ENCODE data around the gene ABCC10.

The ABCC10 gene

DNA sequence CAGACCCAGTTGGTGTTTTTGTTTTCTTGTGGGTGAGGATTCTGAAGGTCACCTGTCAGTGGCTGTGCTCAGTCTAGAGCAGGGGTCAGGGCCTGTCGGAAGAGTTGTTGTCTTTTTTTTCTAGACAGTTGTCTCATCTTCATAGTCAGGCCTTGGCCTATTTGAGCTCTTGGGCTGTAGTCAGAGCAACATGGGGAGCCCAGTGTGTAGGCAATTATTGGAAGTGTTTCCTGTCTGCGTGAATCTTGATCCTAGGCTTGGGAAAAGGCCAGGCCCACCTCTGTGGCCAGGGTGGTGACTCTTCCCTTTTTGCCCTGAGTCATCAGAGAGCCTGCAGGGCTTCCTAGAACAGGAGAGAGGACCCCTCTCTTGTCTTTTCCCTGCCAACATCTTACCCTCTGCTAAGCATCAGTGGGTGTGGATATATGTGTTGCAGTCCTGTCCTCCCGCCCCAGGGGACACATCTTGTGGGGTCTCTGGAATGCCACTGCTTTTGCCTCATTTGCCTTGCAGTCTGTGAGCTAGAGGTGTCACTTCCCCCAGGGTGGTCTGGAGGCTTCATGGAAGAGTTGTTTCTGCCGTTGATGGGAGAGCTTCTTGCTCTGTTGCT is 61.4 kb downstream of the ABCC10 start:
- Histone ChIP-seq H3K4me2 (ENCODE audit: low read length) (no peak overlapping the region), H3K4me1 (ENCODE audit: insufficient read depth, low read length, severe bottlenecking) (peaks cover 6% of the 10 kb centered on the region), H3K79me2 (ENCODE audit: insufficient read depth, low read length) (no peaks in the 10 kb centered on the region), H3K9ac (ENCODE audit: low read length) (no peak overlapping the region), H3K9me3 (ENCODE audit: low read length) (no peaks in the 10 kb centered on the region), H3K4me3 (ENCODE audit: low read depth, low read length, poor library complexity, severe bottlenecking) (no peak overlapping the region), H3K36me3 (ENCODE audit: insufficient read depth, low read length) (no peaks in the 10 kb centered on the region), H3K9me2 (ENCODE audit: low read depth, low read length) (no peaks in the 10 kb centered on the region), H3F3A (ENCODE audit: insufficient read depth, low read length) (no peaks in the 10 kb centered on the region), H2AFZ (ENCODE audit: low read length) (no peak overlapping the region), H3K27me3 (ENCODE audit: insufficient read depth, low read length) (no peaks in the 10 kb centered on the region), H4K20me1 (ENCODE audit: insufficient read depth, low read length) (no peaks in the 10 kb centered on the region), H3K27ac (ENCODE audit: low read depth, low read length, poor library complexity, severe bottlenecking) (no peak overlapping the region)
- TF ChIP-seq, protein P1, sequence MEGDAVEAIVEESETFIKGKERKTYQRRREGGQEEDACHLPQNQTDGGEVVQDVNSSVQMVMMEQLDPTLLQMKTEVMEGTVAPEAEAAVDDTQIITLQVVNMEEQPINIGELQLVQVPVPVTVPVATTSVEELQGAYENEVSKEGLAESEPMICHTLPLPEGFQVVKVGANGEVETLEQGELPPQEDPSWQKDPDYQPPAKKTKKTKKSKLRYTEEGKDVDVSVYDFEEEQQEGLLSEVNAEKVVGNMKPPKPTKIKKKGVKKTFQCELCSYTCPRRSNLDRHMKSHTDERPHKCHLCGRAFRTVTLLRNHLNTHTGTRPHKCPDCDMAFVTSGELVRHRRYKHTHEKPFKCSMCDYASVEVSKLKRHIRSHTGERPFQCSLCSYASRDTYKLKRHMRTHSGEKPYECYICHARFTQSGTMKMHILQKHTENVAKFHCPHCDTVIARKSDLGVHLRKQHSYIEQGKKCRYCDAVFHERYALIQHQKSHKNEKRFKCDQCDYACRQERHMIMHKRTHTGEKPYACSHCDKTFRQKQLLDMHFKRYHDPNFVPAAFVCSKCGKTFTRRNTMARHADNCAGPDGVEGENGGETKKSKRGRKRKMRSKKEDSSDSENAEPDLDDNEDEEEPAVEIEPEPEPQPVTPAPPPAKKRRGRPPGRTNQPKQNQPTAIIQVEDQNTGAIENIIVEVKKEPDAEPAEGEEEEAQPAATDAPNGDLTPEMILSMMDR (IDR thresholded peaks at IDR 0.05; ENCODE audit: low read length), result no peak

DNA sequence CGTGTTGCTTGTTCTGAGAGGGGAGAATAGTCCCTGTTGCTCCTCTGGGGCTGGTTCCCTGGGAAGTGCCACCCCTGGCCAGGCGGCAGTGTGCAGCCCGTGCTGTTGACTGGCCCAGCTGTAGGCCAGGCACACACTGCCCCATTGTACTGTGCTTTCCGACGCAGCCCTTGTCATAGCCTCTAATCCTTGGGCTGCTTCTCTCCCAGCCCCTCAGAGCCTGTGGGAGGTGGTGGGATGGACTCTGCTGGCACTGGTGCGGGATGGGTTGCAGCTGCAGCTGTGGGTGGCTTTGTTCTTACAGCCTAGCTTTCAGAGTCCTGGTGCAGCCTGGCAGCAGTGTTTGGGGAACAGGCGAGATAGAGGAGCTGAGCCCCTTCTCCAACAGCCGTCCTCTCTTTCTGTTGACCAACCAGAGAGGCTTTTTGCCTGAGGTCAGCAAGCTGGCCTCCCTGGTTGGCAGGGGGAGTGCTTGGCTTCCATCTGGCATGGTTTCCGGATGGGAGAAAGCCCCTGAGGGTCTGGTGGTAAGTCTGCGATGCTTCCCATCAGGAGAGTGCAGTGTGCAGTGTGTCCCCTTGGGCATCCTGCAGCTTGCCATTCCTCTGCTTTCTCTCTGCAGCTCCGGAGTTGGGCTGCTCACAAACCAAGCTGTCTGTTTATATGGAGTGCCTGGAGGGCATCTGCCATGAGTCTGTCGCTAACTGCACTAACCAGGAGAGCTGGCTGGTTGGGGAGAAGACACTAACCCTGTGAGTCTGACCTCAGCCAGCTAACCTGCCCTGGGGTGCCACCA is 62.1 kb downstream of the ABCC10 start:
- Histone ChIP-seq H3K9ac (ENCODE audit: low read length) (no peak overlapping the region), H3K4me1 (ENCODE audit: insufficient read depth, low read length, severe bottlenecking) (peaks cover 6% of the 10 kb centered on the region), H3F3A (ENCODE audit: insufficient read depth, low read length) (no peaks in the 10 kb centered on the region), H3K9me3 (ENCODE audit: low read length) (no peaks in the 10 kb centered on the region), H3K4me3 (ENCODE audit: low read depth, low read length, poor library complexity, severe bottlenecking) (no peak overlapping the region), H3K27ac (ENCODE audit: low read depth, low read length, poor library complexity, severe bottlenecking) (no peak overlapping the region), H3K27me3 (ENCODE audit: insufficient read depth, low read length) (no peaks in the 10 kb centered on the region), H3K79me2 (ENCODE audit: insufficient read depth, low read length) (no peaks in the 10 kb centered on the region), H3K9me2 (ENCODE audit: low read depth, low read length) (no peaks in the 10 kb centered on the region), H3K36me3 (ENCODE audit: insufficient read depth, low read length) (no peaks in the 10 kb centered on the region), H3K4me2 (ENCODE audit: low read length) (no peak overlapping the region), H4K20me1 (ENCODE audit: insufficient read depth, low read length) (no peaks in the 10 kb centered on the region), H2AFZ (ENCODE audit: low read length) (no peak overlapping the region)
- TF ChIP-seq, protein P1 (IDR thresholded peaks at IDR 0.05; ENCODE audit: low read length), result no peak
- no peak for TF ChIP-seq EZH2 (IDR thresholded peaks at IDR 0.05; ENCODE audit: borderline replicate concordance, low read length)

DNA sequence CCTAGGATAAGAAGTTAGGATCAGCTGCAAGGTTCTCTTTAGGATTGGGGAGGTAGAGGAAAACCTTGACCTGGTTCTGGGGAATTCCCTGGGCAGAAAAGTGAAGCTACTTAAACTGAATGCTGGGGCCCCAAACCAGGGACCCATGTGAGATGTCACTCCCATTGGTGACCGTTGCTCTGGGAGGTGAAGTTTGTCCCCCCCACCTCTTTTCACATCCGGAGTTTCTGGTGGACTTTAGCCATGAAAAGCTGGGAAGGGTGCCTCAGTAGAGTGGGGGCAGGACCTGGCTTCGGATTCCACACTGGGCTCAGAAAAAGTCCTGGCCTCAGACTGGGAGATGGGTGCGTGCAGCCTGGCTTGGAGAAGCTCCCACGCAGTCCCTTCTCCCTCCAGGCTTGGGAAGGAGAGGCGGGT is 63.2 kb downstream of the ABCC10 start:
- H4K20me1 ChIP-seq (ENCODE audit: insufficient read depth, low read length), result no peaks in the 10 kb centered on the region
- H3F3A ChIP-seq (ENCODE audit: insufficient read depth, low read length), result no peaks in the 10 kb centered on the region
- H3K79me2 ChIP-seq (ENCODE audit: insufficient read depth, low read length), result no peaks in the 10 kb centered on the region
- H3K9me2 ChIP-seq (ENCODE audit: low read depth, low read length), result no peaks in the 10 kb centered on the region
- H3K9me3 ChIP-seq (ENCODE audit: low read length), result no peaks in the 10 kb centered on the region
- no peak overlapping the region for H3K4me2 ChIP-seq (ENCODE audit: low read length)
- peaks cover 6% of the 10 kb centered on the region for H3K4me1 ChIP-seq (ENCODE audit: insufficient read depth, low read length, severe bottlenecking)
- no peaks in the 10 kb centered on the region for H3K27me3 ChIP-seq (ENCODE audit: insufficient read depth, low read length)
- no peak overlapping the region for H3K27ac ChIP-seq (ENCODE audit: low read depth, low read length, poor library complexity, severe bottlenecking)
- H3K36me3 ChIP-seq (ENCODE audit: insufficient read depth, low read length), result no peaks in the 10 kb centered on the region
- no peak overlapping the region for H3K9ac ChIP-seq (ENCODE audit: low read length)
- H2AFZ ChIP-seq (ENCODE audit: low read length), result no peak overlapping the region
- no peak for TF ChIP-seq EZH2 (IDR thresholded peaks at IDR 0.05; ENCODE audit: borderline replicate concordance, low read length)
- TF ChIP-seq, protein P1 (IDR thresholded peaks at IDR 0.05; ENCODE audit: low read length), result no peak
- H3K4me3 ChIP-seq (ENCODE audit: low read depth, low read length, poor library complexity, severe bottlenecking), result no peak overlapping the region

Data from OCI-LY1 (cell line).